Panc1 (cell line): ENCODE measurements around the gene SLC37A1. TPM values are rescaled to one million over a fixed set of nuclear protein-coding genes. Genes with fewer than 3 reads are reported as not detected.

Source experiments
- ATAC-seq: fragments of 200-7000 bp; cut with Tn5 transposase; 2 replicates; pipeline ENCODE4 v1.9.1; 2020; ENCODE audit warnings: mild to moderate bottlenecking, moderate library complexity
- BruUV-seq: library from RNA; stranded (reverse); fragments of 400-500 nt; replicated peaks from 2 replicates; lab custom pipeline; 2021; lab: Mats Ljungman, UMichigan
- CTCF ChIA-PET: fragments of 300-600 bp; sonication (Branson Sonifier 250); formaldehyde crosslinking; loops from one replicate; lab custom pipeline; 2022; ENCODE audit warnings: antibody characterized with exemption; lab: Charles Lee
- POLR2A ChIA-PET: fragments of 300-600 bp; sonication (Branson Sonifier 250); formaldehyde crosslinking; loops from one replicate; lab custom pipeline; 2022; ENCODE audit warnings: antibody characterized with exemption; lab: Charles Lee
- DNase-seq: peaks from one replicate; pipeline ENCODE4 v3.0.0-alpha.2; 2010; ENCODE audit warnings: low read depth, low spot score
- H3K27ac ChIP-seq: 2 replicates; pipeline ENCODE4 v1.5.1; 2011; ENCODE audit warnings: mild to moderate bottlenecking, low read length, inconsistent platforms
- H3K27me3 ChIP-seq: fragments of 200-500 bp; sonication (Bioruptor generic); 2 replicates; pipeline ENCODE4 v1.6.0; 2014; ENCODE audit warnings: low read length, inconsistent platforms; ENCODE audit not compliant: control insufficient read depth, insufficient read depth
- H3K36me3 ChIP-seq: fragments of 200-500 bp; sonication (Bioruptor generic); 2 replicates; pipeline ENCODE4 v1.5.1; 2014; ENCODE audit warnings: inconsistent platforms, mild to moderate bottlenecking, low read length, moderate library complexity; ENCODE audit not compliant: control insufficient read depth, insufficient read depth
- H3K4me1 ChIP-seq: 2 replicates; pipeline ENCODE4 v1.5.1; 2011; ENCODE audit warnings: inconsistent platforms, mild to moderate bottlenecking, low read length, moderate library complexity; ENCODE audit not compliant: control insufficient read depth, insufficient read depth
- H3K4me3 ChIP-seq, 2 experiments: 2 replicates each; pipeline ENCODE4 v1.5.1; 2011 to 2012; ENCODE audit warnings: low read depth in 2 of 2, low read length in 2 of 2, mild to moderate bottlenecking in 2 of 2, inconsistent platforms in 1 of 2, moderate library complexity in 1 of 2
- H3K9me3 ChIP-seq: fragments of 200-500 bp; sonication (Bioruptor generic); 2 replicates; pipeline ENCODE4 v1.5.1; 2014; ENCODE audit warnings: low read depth, mild to moderate bottlenecking, inconsistent platforms, low read length, moderate library complexity; ENCODE audit not compliant: control insufficient read depth, insufficient read depth
- POLR2AphosphoS5 ChIP-seq: IDR thresholded peaks from 2 replicates; pipeline ENCODE4 v1.6.1; 2012; ENCODE audit warnings: mild to moderate bottlenecking, low read depth, low read length, moderate library complexity
- SIN3A ChIP-seq: IDR thresholded peaks from 2 replicates; pipeline ENCODE4 v1.6.1; 2012; ENCODE audit warnings: low read depth, mild to moderate bottlenecking, low read length, moderate library complexity, borderline replicate concordance; ENCODE audit not compliant: insufficient read depth
- TCF7L2 ChIP-seq: IDR thresholded peaks from 2 replicates; pipeline ENCODE4 v1.6.1; 2011; ENCODE audit warnings: mild to moderate bottlenecking, low read depth, low read length, inconsistent platforms
- in situ Hi-C: cut with HindIII; loops from 2 replicates; pipeline ENCODE4 v1.10.0; 2016; ENCODE audit warnings: low sequenced_read_pairs, low pct_unique_long_range_greater_than_20kb
- intact Hi-C: fragments of 100-400 bp; cut with micrococcal nuclease; formaldehyde crosslinking; loops from one replicate; pipeline ENCODE4 v1.10.0; 2022; ENCODE audit not compliant: unreplicated experiment
- total RNA-seq: library from RNA; stranded (reverse); gene quantifications from one replicate; pipeline ENCODE4 v1.2.1, GENCODE V29; 2021; ENCODE audit not compliant: unreplicated experiment
- TF ChIP-seq, protein P1 (sequence below): fragments of 450-650 bp; IDR thresholded peaks from 2 replicates; pipeline ENCODE4 v1.5.1; 2017; ENCODE audit warnings: mild to moderate bottlenecking
- TF ChIP-seq, protein P2 (sequence below), 2 experiments: IDR thresholded peaks; 2 replicates each; pipeline ENCODE4 v1.6.1; 2011 to 2012; ENCODE audit warnings: low read depth in 2 of 2, control low read depth in 1 of 2, low read length in 1 of 2, mild to moderate bottlenecking in 1 of 2, moderate library complexity in 1 of 2; ENCODE audit not compliant: insufficient read depth in 1 of 2

Gene SLC37A1
- total RNA-seq, 1 experiment from 2014 or later = 7.7 TPM

DNA sequence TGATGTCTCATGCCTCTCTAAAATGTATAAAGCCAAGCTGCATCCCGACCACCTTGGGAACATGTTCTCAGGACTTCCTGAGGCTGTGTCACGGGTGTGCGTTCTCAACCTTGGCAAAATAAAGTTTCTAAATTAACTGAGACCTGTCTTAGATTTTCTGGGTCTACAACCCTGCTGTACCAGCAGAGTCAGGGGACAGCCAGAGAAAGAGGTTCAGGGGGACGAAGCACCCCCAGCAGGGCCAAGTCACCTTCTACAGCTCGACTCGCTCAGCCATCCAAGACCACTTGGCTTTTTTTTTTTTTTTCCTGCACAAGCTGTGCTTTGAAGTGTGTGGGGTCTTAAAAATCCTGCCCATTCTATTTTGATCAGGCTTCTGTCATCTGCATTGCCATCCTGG, 111.3 kb downstream of the SLC37A1 start:
- in situ Hi-C loops (no loop called here), intact Hi-C loops (no loop called here)
- H3K9me3 ChIP-seq = no peaks in the 10 kb centered on the region
- H3K36me3 ChIP-seq = no peaks in the 10 kb centered on the region
- no peaks in the 10 kb centered on the region for H3K27me3 ChIP-seq
- TF ChIP-seq POLR2AphosphoS5 = no peak
- TF ChIP-seq TCF7L2 = no peak
- TF ChIP-seq, protein P1, sequence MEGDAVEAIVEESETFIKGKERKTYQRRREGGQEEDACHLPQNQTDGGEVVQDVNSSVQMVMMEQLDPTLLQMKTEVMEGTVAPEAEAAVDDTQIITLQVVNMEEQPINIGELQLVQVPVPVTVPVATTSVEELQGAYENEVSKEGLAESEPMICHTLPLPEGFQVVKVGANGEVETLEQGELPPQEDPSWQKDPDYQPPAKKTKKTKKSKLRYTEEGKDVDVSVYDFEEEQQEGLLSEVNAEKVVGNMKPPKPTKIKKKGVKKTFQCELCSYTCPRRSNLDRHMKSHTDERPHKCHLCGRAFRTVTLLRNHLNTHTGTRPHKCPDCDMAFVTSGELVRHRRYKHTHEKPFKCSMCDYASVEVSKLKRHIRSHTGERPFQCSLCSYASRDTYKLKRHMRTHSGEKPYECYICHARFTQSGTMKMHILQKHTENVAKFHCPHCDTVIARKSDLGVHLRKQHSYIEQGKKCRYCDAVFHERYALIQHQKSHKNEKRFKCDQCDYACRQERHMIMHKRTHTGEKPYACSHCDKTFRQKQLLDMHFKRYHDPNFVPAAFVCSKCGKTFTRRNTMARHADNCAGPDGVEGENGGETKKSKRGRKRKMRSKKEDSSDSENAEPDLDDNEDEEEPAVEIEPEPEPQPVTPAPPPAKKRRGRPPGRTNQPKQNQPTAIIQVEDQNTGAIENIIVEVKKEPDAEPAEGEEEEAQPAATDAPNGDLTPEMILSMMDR = no peak
- TF ChIP-seq, protein P2, sequence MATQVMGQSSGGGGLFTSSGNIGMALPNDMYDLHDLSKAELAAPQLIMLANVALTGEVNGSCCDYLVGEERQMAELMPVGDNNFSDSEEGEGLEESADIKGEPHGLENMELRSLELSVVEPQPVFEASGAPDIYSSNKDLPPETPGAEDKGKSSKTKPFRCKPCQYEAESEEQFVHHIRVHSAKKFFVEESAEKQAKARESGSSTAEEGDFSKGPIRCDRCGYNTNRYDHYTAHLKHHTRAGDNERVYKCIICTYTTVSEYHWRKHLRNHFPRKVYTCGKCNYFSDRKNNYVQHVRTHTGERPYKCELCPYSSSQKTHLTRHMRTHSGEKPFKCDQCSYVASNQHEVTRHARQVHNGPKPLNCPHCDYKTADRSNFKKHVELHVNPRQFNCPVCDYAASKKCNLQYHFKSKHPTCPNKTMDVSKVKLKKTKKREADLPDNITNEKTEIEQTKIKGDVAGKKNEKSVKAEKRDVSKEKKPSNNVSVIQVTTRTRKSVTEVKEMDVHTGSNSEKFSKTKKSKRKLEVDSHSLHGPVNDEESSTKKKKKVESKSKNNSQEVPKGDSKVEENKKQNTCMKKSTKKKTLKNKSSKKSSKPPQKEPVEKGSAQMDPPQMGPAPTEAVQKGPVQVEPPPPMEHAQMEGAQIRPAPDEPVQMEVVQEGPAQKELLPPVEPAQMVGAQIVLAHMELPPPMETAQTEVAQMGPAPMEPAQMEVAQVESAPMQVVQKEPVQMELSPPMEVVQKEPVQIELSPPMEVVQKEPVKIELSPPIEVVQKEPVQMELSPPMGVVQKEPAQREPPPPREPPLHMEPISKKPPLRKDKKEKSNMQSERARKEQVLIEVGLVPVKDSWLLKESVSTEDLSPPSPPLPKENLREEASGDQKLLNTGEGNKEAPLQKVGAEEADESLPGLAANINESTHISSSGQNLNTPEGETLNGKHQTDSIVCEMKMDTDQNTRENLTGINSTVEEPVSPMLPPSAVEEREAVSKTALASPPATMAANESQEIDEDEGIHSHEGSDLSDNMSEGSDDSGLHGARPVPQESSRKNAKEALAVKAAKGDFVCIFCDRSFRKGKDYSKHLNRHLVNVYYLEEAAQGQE (IDR thresholded peaks at IDR 0.05; ENCODE audit: insufficient read depth in 1 of 2, low read depth in 2 of 2, low read length in 1 of 2) = no peak
- no peak for TF ChIP-seq SIN3A
- ChIA-PET CTCF (no interaction called here), POLR2A (no interaction called here)
- no peaks in the 10 kb centered on the region for H3K4me1 ChIP-seq
- H3K27ac ChIP-seq = no peak overlapping the region
- no peak for DNase-seq
- no TSS peak for BruUV-seq
- no peak overlapping the region for H3K4me3 ChIP-seq
- no peak for ATAC-seq

DNA sequence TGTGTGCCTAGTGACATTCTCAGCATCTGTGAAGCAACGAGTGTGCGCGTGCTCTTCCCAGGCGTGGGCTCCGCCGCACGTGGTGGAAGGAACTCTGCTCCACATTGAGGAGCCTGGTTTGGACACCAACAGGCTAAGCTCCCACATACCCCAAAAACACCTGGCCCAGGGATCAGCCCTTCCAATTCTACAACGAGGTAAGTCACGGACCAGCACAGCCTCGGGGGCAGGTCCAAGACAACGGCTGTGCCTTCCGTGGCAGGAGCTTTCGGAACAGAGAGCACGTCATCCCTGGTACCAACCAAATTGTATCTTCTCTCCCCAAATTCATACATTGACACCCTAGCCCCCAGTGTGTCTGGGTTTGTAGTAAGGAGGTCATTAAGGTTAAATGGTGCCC, 112.5 kb downstream of the SLC37A1 start:
- ChIA-PET CTCF (interaction anchor here (0.6 kb wide), 1 partner anchor 30 kb away, joined by 6 read pairs; no protein-coding TSS in a partner anchor), POLR2A (no interaction called here)
- no peaks in the 10 kb centered on the region for H3K27me3 ChIP-seq
- no peak for DNase-seq
- TF ChIP-seq, protein P2 (IDR thresholded peaks at IDR 0.05; ENCODE audit: insufficient read depth in 1 of 2, low read depth in 2 of 2, low read length in 1 of 2) = no peak
- TF ChIP-seq, protein P1 = no peak
- TF ChIP-seq SIN3A (no peak), TCF7L2 (no peak), POLR2AphosphoS5 (no peak)
- no TSS peak for BruUV-seq
- no peaks in the 10 kb centered on the region for H3K36me3 ChIP-seq
- no peaks in the 10 kb centered on the region for H3K4me1 ChIP-seq
- no peak for ATAC-seq
- in situ Hi-C loops = no loop called here
- no peaks in the 10 kb centered on the region for H3K9me3 ChIP-seq
- intact Hi-C loops = no loop called here
- H3K27ac ChIP-seq = no peak overlapping the region
- no peak overlapping the region for H3K4me3 ChIP-seq
